HCT116 (cell line): Measurements from ENCODE around the gene B3GALNT1. TPM values are rescaled to one million over a fixed set of nuclear protein-coding genes. Genes with fewer than 3 reads are reported as not detected.

Experiments used
- ATAC-seq: fragments of 200-7000 bp; cut with Tn5 transposase; 2 replicates; pipeline ENCODE4 v1.9.1; 2020; ENCODE audit warnings: mild to moderate bottlenecking, moderate library complexity
- BruUV-seq: library from RNA; stranded (reverse); fragments of 400-500 nt; replicated peaks from 2 replicates; lab custom pipeline; 2021; lab: Mats Ljungman, UMichigan
- CTCF ChIA-PET: fragments of 300-600 bp; sonication (Branson Sonifier 250); formaldehyde crosslinking; loops from one replicate; lab custom pipeline; 2021; ENCODE audit warnings: antibody characterized with exemption; lab: Charles Lee
- POLR2A ChIA-PET: fragments of 300-600, 350-600 bp; sonication (Branson Sonifier 250); formaldehyde crosslinking; loops from one replicate; lab custom pipeline; 2021; ENCODE audit warnings: antibody characterized with exemption; lab: Charles Lee
- RAD21 ChIA-PET, 2 experiments: fragments of 300-600 bp; sonication (Branson Sonifier 250); formaldehyde crosslinking; loops; one replicate each; lab custom pipeline; 2023; ENCODE audit warnings: low total read pairs in 2 of 2; ENCODE audit not compliant: uncharacterized antibody in 2 of 2, unreplicated experiment in 2 of 2, low non-redundant PET in 1 of 2; lab: Charles Lee
- DNase-seq: peaks from one replicate; pipeline ENCODE4 v3.0.0-alpha.2; 2010; ENCODE audit warnings: low read depth, low spot score
- H2AFZ ChIP-seq: fragments of 200-600 bp; shearing (Covaris generic), sonication (generic); 2 replicates; pipeline ENCODE4 v1.6.1; 2017; ENCODE audit warnings: low read depth, mixed run types, mixed read lengths, antibody characterized with exemption, low read length; ENCODE audit not compliant: poor library complexity, severe bottlenecking
- H3K27ac ChIP-seq: 2 replicates; pipeline ENCODE4 v1.5.1; 2012; ENCODE audit warnings: low read depth, low read length
- H3K27me3 ChIP-seq: fragments of 200-600 bp; sonication (generic); 2 replicates; pipeline ENCODE4 v1.6.1; 2016; ENCODE audit warnings: mixed run types, low read length, mixed read lengths; ENCODE audit not compliant: insufficient read depth
- H3K36me3 ChIP-seq, 2 experiments: fragments of 200-500 bp in 1 of 2; fragments of 200-600 bp in 1 of 2; sonication (Bioruptor generic) in 1 of 2; sonication (generic) in 1 of 2; 2 replicates each; pipeline versions ENCODE4 v1.5.1 to v1.6.1; 2014 to 2016; ENCODE audit warnings: low read length in 2 of 2, inconsistent platforms in 1 of 2, mixed read lengths in 1 of 2, mixed run types in 1 of 2; ENCODE audit not compliant: insufficient read depth in 2 of 2, control insufficient read depth in 1 of 2
- H3K4me1 ChIP-seq, 2 experiments: fragments of 200-600 bp in 1 of 2; sonication (generic) in 1 of 2; 2 replicates each; pipeline versions ENCODE4 v1.5.1 to v1.6.1; 2012 to 2017; ENCODE audit warnings: low read length in 2 of 2, inconsistent platforms in 1 of 2, mild to moderate bottlenecking in 1 of 2, mixed read lengths in 1 of 2, mixed run types in 1 of 2, moderate library complexity in 1 of 2; ENCODE audit not compliant: insufficient read depth in 2 of 2, control insufficient read depth in 1 of 2
- H3K4me2 ChIP-seq: fragments of 200-600 bp; sonication (generic); 2 replicates; pipeline ENCODE4 v1.6.1; 2017; ENCODE audit warnings: mixed run types, low read length, mixed read lengths
- H3K4me3 ChIP-seq, 2 experiments: fragments of 200-600 bp in 1 of 2; sonication (generic) in 1 of 2; replicated peaks in 1 of 2; 2 replicates each; pipeline ENCODE4 v1.5.1; 2011 to 2016; ENCODE audit warnings: low read length in 2 of 2, control low read depth in 1 of 2, low read depth in 1 of 2, mild to moderate bottlenecking in 1 of 2, mixed read lengths in 1 of 2, mixed run types in 1 of 2
- H3K79me2 ChIP-seq: fragments of 200-600 bp; sonication (generic); 2 replicates; pipeline ENCODE4 v1.6.1; 2017; ENCODE audit warnings: mild to moderate bottlenecking, mixed run types, low read length, moderate library complexity, mixed read lengths; ENCODE audit not compliant: insufficient read depth
- H3K9ac ChIP-seq: fragments of 200-600 bp; sonication (generic); 2 replicates; pipeline ENCODE4 v1.6.1; 2016; ENCODE audit warnings: low read length, mixed read lengths
- H3K9me2 ChIP-seq: fragments of 200-600 bp; sonication (generic), shearing (Covaris generic); 2 replicates; pipeline ENCODE4 v1.6.1; 2017; ENCODE audit warnings: mixed run types, mild to moderate bottlenecking, moderate library complexity; ENCODE audit not compliant: insufficient read depth
- H3K9me3 ChIP-seq, 2 experiments: fragments of 200-500 bp in 1 of 2; fragments of 200-600 bp in 1 of 2; sonication (Bioruptor generic) in 1 of 2; sonication (generic) in 1 of 2; 2 replicates each; pipeline ENCODE4 v1.6.1; 2014 to 2017; ENCODE audit warnings: low read length in 2 of 2, mixed read lengths in 2 of 2, inconsistent platforms in 1 of 2, low read depth in 1 of 2, mild to moderate bottlenecking in 1 of 2, mixed run types in 1 of 2, moderate library complexity in 1 of 2; ENCODE audit not compliant: control insufficient read depth in 1 of 2, insufficient read depth in 1 of 2
- H4K20me1 ChIP-seq: fragments of 200-600 bp; sonication (generic), shearing (Covaris generic); 2 replicates; pipeline ENCODE4 v1.6.1; 2017; ENCODE audit warnings: mixed run types, mild to moderate bottlenecking, moderate library complexity; ENCODE audit not compliant: insufficient read depth
- CBX3 ChIP-seq: IDR thresholded peaks from 2 replicates; pipeline ENCODE4 v1.6.1; 2012; ENCODE audit warnings: low read depth
- CEBPB ChIP-seq: IDR thresholded peaks from 2 replicates; pipeline ENCODE4 v1.6.1; 2012; ENCODE audit warnings: low read depth
- EGR1 ChIP-seq: IDR thresholded peaks from 2 replicates; pipeline ENCODE4 v1.6.1; 2012; ENCODE audit warnings: low read depth
- EZH2 ChIP-seq: fragments of 200-600 bp; sonication (generic); IDR thresholded peaks from 2 replicates; pipeline ENCODE4 v1.6.1; 2017; ENCODE audit warnings: antibody characterized with exemption, mixed run types
- EZH2phosphoT487 ChIP-seq: fragments of 200-600 bp; IDR thresholded peaks from 2 replicates; pipeline ENCODE4 v1.6.1; 2018; ENCODE audit warnings: antibody characterized with exemption, borderline replicate concordance
- JUND ChIP-seq: IDR thresholded peaks from 2 replicates; pipeline ENCODE4 v1.6.1; 2012
- SIN3A ChIP-seq: IDR thresholded peaks from 2 replicates; pipeline ENCODE4 v1.6.1; 2012; ENCODE audit warnings: low read depth
- SP1 ChIP-seq: IDR thresholded peaks from 2 replicates; pipeline ENCODE4 v1.6.1; 2012; ENCODE audit warnings: low read depth
- SRF ChIP-seq: IDR thresholded peaks from 2 replicates; pipeline ENCODE4 v1.6.1; 2012; ENCODE audit warnings: low read depth
- YY1 ChIP-seq: IDR thresholded peaks from 2 replicates; pipeline ENCODE4 v1.6.1; 2011; ENCODE audit warnings: low read length, low read depth, moderate library complexity, mild to moderate bottlenecking; ENCODE audit not compliant: insufficient replicate concordance; ENCODE audit errors: extremely low read depth
- ZFX ChIP-seq: fragments of 450-650 bp; IDR thresholded peaks from 2 replicates; pipeline ENCODE4 v1.6.1; 2017
- intact Hi-C: fragments of 100-400 bp; cut with micrococcal nuclease; formaldehyde crosslinking; loops from 2 replicates; pipeline ENCODE4 v1.10.0; 2022
- total RNA-seq: library from RNA; stranded (reverse); gene quantifications from one replicate; pipeline ENCODE4 v1.2.1, GENCODE V29; 2021; ENCODE audit not compliant: unreplicated experiment
- TF ChIP-seq, protein P1 (sequence below): IDR thresholded peaks from 2 replicates; pipeline ENCODE4 v1.6.1; 2012
- TF ChIP-seq, protein P2 (sequence below): IDR thresholded peaks from 2 replicates; pipeline ENCODE4 v1.6.1; 2011; ENCODE audit warnings: mild to moderate bottlenecking, low read length, moderate library complexity; ENCODE audit not compliant: insufficient replicate concordance; ENCODE audit errors: extremely low read depth
- TF ChIP-seq, protein P3 (sequence below): IDR thresholded peaks from 2 replicates; pipeline ENCODE4 v1.6.1; 2012

Gene B3GALNT1
- total RNA-seq, 1 experiment from 2014 or later: 9.6 TPM

DNA sequence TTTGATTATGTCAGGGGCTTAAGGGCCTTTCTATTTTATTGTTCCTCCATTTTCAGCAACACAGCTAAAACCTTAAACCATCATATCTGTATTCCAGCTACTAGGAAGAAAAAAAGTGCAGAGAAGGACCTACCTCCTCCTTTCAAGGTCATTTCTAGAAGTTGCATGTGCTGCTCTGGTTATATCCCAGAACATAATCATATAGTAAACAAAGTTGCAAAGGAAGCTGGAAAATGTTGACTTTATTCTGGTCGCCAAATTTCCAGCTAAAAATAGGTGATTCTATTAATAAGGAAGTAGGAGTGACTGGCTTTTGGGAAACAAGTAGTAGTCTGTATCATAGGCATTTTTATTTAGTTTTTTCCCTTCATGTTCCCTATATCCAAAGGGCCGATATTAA lies 21.3 kb upstream of the B3GALNT1 start (continued):
- TF ChIP-seq, protein P1, sequence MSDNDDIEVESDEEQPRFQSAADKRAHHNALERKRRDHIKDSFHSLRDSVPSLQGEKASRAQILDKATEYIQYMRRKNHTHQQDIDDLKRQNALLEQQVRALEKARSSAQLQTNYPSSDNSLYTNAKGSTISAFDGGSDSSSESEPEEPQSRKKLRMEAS: no peak
- TF ChIP-seq SIN3A: no peak
- no peak for TF ChIP-seq CEBPB

DNA sequence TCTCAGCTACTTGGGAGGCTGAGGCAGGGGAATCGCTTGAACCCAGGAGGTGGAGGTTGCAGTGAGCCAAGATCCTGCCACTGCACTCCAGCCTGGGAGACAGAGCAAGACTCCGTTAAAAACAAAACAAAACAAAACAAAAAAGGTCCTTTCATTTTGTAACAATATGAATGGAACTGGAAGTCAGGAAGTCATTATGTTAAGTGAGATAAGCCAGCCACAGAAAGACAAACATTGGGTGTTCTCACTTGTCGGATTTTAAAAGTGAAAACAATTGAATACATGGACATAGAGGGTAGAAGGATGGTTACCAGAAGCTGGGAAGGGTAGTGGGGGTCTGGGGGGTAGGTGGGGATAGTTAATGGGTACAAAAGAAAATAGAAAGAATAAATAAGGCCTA lies 12.5 kb upstream of the B3GALNT1 start:
- Histone ChIP-seq H3K9me2 (no peaks in the 10 kb centered on the region), H3K4me2 (no peak overlapping the region), H3K27ac (no peak overlapping the region), H3K79me2 (no peaks in the 10 kb centered on the region), H3K4me3 (no peak overlapping the region), H3K4me1 (no peaks in the 10 kb centered on the region), H3K9ac (no peak overlapping the region), H3K36me3 (no peaks in the 10 kb centered on the region), H4K20me1 (no peaks in the 10 kb centered on the region)
- no TSS peak for BruUV-seq
- RAD21 ChIA-PET: no interaction called here
- POLR2A ChIA-PET: no interaction called here
- intact Hi-C loops: no loop called here
- CTCF ChIA-PET: no interaction called here
- ATAC-seq (no peak), DNase-seq (no peak)
- no peak for TF ChIP-seq EGR1
- TF ChIP-seq, protein P2, sequence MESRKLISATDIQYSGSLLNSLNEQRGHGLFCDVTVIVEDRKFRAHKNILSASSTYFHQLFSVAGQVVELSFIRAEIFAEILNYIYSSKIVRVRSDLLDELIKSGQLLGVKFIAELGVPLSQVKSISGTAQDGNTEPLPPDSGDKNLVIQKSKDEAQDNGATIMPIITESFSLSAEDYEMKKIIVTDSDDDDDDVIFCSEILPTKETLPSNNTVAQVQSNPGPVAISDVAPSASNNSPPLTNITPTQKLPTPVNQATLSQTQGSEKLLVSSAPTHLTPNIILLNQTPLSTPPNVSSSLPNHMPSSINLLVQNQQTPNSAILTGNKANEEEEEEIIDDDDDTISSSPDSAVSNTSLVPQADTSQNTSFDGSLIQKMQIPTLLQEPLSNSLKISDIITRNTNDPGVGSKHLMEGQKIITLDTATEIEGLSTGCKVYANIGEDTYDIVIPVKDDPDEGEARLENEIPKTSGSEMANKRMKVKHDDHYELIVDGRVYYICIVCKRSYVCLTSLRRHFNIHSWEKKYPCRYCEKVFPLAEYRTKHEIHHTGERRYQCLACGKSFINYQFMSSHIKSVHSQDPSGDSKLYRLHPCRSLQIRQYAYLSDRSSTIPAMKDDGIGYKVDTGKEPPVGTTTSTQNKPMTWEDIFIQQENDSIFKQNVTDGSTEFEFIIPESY: no peak
- TF ChIP-seq EZH2: no peak
- TF ChIP-seq ZFX: no peak
- no peak for TF ChIP-seq SP1
- no peak for TF ChIP-seq SRF
- TF ChIP-seq CBX3: no peak
- TF ChIP-seq, protein P1: no peak
- TF ChIP-seq, protein P3, sequence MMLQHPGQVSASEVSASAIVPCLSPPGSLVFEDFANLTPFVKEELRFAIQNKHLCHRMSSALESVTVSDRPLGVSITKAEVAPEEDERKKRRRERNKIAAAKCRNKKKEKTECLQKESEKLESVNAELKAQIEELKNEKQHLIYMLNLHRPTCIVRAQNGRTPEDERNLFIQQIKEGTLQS: no peak
- TF ChIP-seq EZH2phosphoT487: no peak
- no peak for TF ChIP-seq YY1
- no peak for TF ChIP-seq JUND
- TF ChIP-seq, all 23 proteins: peak for 0
- peaks cover 0 to 3% of the 10 kb centered on the region in 2 experiments; a peak in 2 of 4 replicates for H3K9me3 ChIP-seq
- H3K27me3 ChIP-seq: no peaks in the 10 kb centered on the region
- no peak overlapping the region for H2AFZ ChIP-seq
